HCT116 (cell line): ENCODE results near the gene SMIM8. TPM values are rescaled to one million over a fixed set of nuclear protein-coding genes. Genes with fewer than 3 reads are reported as not detected.

ENCODE experiments used
- ATAC-seq: fragments of 200-7000 bp; cut with Tn5 transposase; 2 replicates; pipeline ENCODE4 v1.9.1; 2020; ENCODE audit warnings: mild to moderate bottlenecking, moderate library complexity
- BruUV-seq: library from RNA; stranded (reverse); fragments of 400-500 nt; replicated peaks from 2 replicates; lab custom pipeline; 2021; lab: Mats Ljungman, UMichigan
- CTCF ChIA-PET: fragments of 300-600 bp; sonication (Branson Sonifier 250); formaldehyde crosslinking; loops from one replicate; lab custom pipeline; 2021; ENCODE audit warnings: antibody characterized with exemption; lab: Charles Lee
- POLR2A ChIA-PET: fragments of 300-600, 350-600 bp; sonication (Branson Sonifier 250); formaldehyde crosslinking; loops from one replicate; lab custom pipeline; 2021; ENCODE audit warnings: antibody characterized with exemption; lab: Charles Lee
- RAD21 ChIA-PET, 2 experiments: fragments of 300-600 bp; sonication (Branson Sonifier 250); formaldehyde crosslinking; loops; one replicate each; lab custom pipeline; 2023; ENCODE audit warnings: low total read pairs in 2 of 2; ENCODE audit not compliant: uncharacterized antibody in 2 of 2, unreplicated experiment in 2 of 2, low non-redundant PET in 1 of 2; lab: Charles Lee
- DNase-seq: peaks from one replicate; pipeline ENCODE4 v3.0.0-alpha.2; 2010; ENCODE audit warnings: low read depth, low spot score
- H2AFZ ChIP-seq: fragments of 200-600 bp; shearing (Covaris generic), sonication (generic); 2 replicates; pipeline ENCODE4 v1.6.1; 2017; ENCODE audit warnings: low read depth, mixed run types, mixed read lengths, antibody characterized with exemption, low read length; ENCODE audit not compliant: poor library complexity, severe bottlenecking
- H3K27ac ChIP-seq: 2 replicates; pipeline ENCODE4 v1.5.1; 2012; ENCODE audit warnings: low read depth, low read length
- H3K27me3 ChIP-seq: fragments of 200-600 bp; sonication (generic); 2 replicates; pipeline ENCODE4 v1.6.1; 2016; ENCODE audit warnings: mixed run types, low read length, mixed read lengths; ENCODE audit not compliant: insufficient read depth
- H3K36me3 ChIP-seq, 2 experiments: fragments of 200-500 bp in 1 of 2; fragments of 200-600 bp in 1 of 2; sonication (Bioruptor generic) in 1 of 2; sonication (generic) in 1 of 2; 2 replicates each; pipeline versions ENCODE4 v1.5.1 to v1.6.1; 2014 to 2016; ENCODE audit warnings: low read length in 2 of 2, inconsistent platforms in 1 of 2, mixed read lengths in 1 of 2, mixed run types in 1 of 2; ENCODE audit not compliant: insufficient read depth in 2 of 2, control insufficient read depth in 1 of 2
- H3K4me1 ChIP-seq, 2 experiments: fragments of 200-600 bp in 1 of 2; sonication (generic) in 1 of 2; 2 replicates each; pipeline versions ENCODE4 v1.5.1 to v1.6.1; 2012 to 2017; ENCODE audit warnings: low read length in 2 of 2, inconsistent platforms in 1 of 2, mild to moderate bottlenecking in 1 of 2, mixed read lengths in 1 of 2, mixed run types in 1 of 2, moderate library complexity in 1 of 2; ENCODE audit not compliant: insufficient read depth in 2 of 2, control insufficient read depth in 1 of 2
- H3K4me2 ChIP-seq: fragments of 200-600 bp; sonication (generic); 2 replicates; pipeline ENCODE4 v1.6.1; 2017; ENCODE audit warnings: mixed run types, low read length, mixed read lengths
- H3K4me3 ChIP-seq, 2 experiments: fragments of 200-600 bp in 1 of 2; sonication (generic) in 1 of 2; replicated peaks in 1 of 2; 2 replicates each; pipeline ENCODE4 v1.5.1; 2011 to 2016; ENCODE audit warnings: low read length in 2 of 2, control low read depth in 1 of 2, low read depth in 1 of 2, mild to moderate bottlenecking in 1 of 2, mixed read lengths in 1 of 2, mixed run types in 1 of 2
- H3K79me2 ChIP-seq: fragments of 200-600 bp; sonication (generic); 2 replicates; pipeline ENCODE4 v1.6.1; 2017; ENCODE audit warnings: mild to moderate bottlenecking, mixed run types, low read length, moderate library complexity, mixed read lengths; ENCODE audit not compliant: insufficient read depth
- H3K9ac ChIP-seq: fragments of 200-600 bp; sonication (generic); 2 replicates; pipeline ENCODE4 v1.6.1; 2016; ENCODE audit warnings: low read length, mixed read lengths
- H3K9me2 ChIP-seq: fragments of 200-600 bp; sonication (generic), shearing (Covaris generic); 2 replicates; pipeline ENCODE4 v1.6.1; 2017; ENCODE audit warnings: mixed run types, mild to moderate bottlenecking, moderate library complexity; ENCODE audit not compliant: insufficient read depth
- H3K9me3 ChIP-seq, 2 experiments: fragments of 200-500 bp in 1 of 2; fragments of 200-600 bp in 1 of 2; sonication (Bioruptor generic) in 1 of 2; sonication (generic) in 1 of 2; 2 replicates each; pipeline ENCODE4 v1.6.1; 2014 to 2017; ENCODE audit warnings: low read length in 2 of 2, mixed read lengths in 2 of 2, inconsistent platforms in 1 of 2, low read depth in 1 of 2, mild to moderate bottlenecking in 1 of 2, mixed run types in 1 of 2, moderate library complexity in 1 of 2; ENCODE audit not compliant: control insufficient read depth in 1 of 2, insufficient read depth in 1 of 2
- H4K20me1 ChIP-seq: fragments of 200-600 bp; sonication (generic), shearing (Covaris generic); 2 replicates; pipeline ENCODE4 v1.6.1; 2017; ENCODE audit warnings: mixed run types, mild to moderate bottlenecking, moderate library complexity; ENCODE audit not compliant: insufficient read depth
- ATF3 ChIP-seq: IDR thresholded peaks from 2 replicates; pipeline ENCODE4 v1.6.1; 2012
- CBX3 ChIP-seq: IDR thresholded peaks from 2 replicates; pipeline ENCODE4 v1.6.1; 2012; ENCODE audit warnings: low read depth
- CEBPB ChIP-seq: IDR thresholded peaks from 2 replicates; pipeline ENCODE4 v1.6.1; 2012; ENCODE audit warnings: low read depth
- EGR1 ChIP-seq: IDR thresholded peaks from 2 replicates; pipeline ENCODE4 v1.6.1; 2012; ENCODE audit warnings: low read depth
- EZH2 ChIP-seq: fragments of 200-600 bp; sonication (generic); IDR thresholded peaks from 2 replicates; pipeline ENCODE4 v1.6.1; 2017; ENCODE audit warnings: antibody characterized with exemption, mixed run types
- FOSL1 ChIP-seq: IDR thresholded peaks from 2 replicates; pipeline ENCODE4 v1.6.1; 2012; ENCODE audit warnings: low read depth
- POLR2AphosphoS5 ChIP-seq: IDR thresholded peaks from 2 replicates; pipeline ENCODE4 v1.6.1; 2011; ENCODE audit warnings: mild to moderate bottlenecking, low read depth, low read length, moderate library complexity
- RAD21 ChIP-seq: IDR thresholded peaks from 2 replicates; pipeline ENCODE4 v1.6.1; 2012; ENCODE audit warnings: low read depth, mild to moderate bottlenecking
- SIN3A ChIP-seq: IDR thresholded peaks from 2 replicates; pipeline ENCODE4 v1.6.1; 2012; ENCODE audit warnings: low read depth
- SRF ChIP-seq: IDR thresholded peaks from 2 replicates; pipeline ENCODE4 v1.6.1; 2012; ENCODE audit warnings: low read depth
- ZNF274 ChIP-seq: fragments of 200-500 bp; sonication (Bioruptor generic); IDR thresholded peaks from 2 replicates; pipeline ENCODE4 v1.6.1; 2014; ENCODE audit warnings: mild to moderate bottlenecking, low read depth, low read length, inconsistent platforms
- intact Hi-C: fragments of 100-400 bp; cut with micrococcal nuclease; formaldehyde crosslinking; loops from 2 replicates; pipeline ENCODE4 v1.10.0; 2022
- total RNA-seq: library from RNA; stranded (reverse); gene quantifications from one replicate; pipeline ENCODE4 v1.2.1, GENCODE V29; 2021; ENCODE audit not compliant: unreplicated experiment

Gene SMIM8
- total RNA-seq, 1 experiment from 2014 or later: 8.0 TPM

DNA sequence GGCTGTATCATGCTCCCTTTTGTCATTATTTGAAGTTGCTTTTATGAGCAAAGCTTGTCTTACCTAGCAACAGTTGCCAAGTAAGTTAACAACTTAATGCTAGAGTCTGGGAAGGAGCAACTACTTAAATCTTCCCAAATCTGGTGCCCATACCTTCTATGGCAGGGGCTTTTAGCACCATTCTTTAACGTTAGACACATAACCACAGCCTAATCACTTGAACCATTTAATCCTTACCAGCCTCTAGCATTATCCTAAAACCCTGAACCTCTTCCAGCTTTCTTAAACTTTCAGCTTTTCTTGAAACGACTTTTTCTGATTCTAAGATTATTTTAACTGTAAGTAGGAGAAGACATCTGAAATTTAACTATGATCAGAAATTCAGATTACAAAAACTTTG is 22.3 kb downstream of the SMIM8 start, which contains the start of gene C6orf163:
TSS of gene C6orf163 (plus strand) at position 83 of the 400 bp plus-strand sequence. CDS start at position 370, 287 bp downstream.
- no peak within 1 kb of the TSS for H3K4me3 ChIP-seq
- no peaks in the 10 kb centered on the region for H3K36me3 ChIP-seq
- H4K20me1 ChIP-seq: no peaks in the 10 kb centered on the region
- no peak within 1 kb of the TSS for H2AFZ ChIP-seq
- ChIA-PET POLR2A (no interaction called here), RAD21 (no interaction called here), CTCF (no interaction called here)
- no peak within 1 kb of the TSS for H3K9ac ChIP-seq
- H3K9me3 ChIP-seq: no peaks in the 10 kb centered on the region
- DNase-seq (no peak), ATAC-seq (no peak)
- H3K27me3 ChIP-seq: no peaks in the 10 kb centered on the region
- TF ChIP-seq SRF (no peak), RAD21 (no peak), POLR2AphosphoS5 (no peak), CEBPB (no peak), FOSL1 (no peak), EGR1 (no peak), CBX3 (no peak), ZNF274 (no peak), ATF3 (no peak), SIN3A (no peak)
- H3K9me2 ChIP-seq: no peaks in the 10 kb centered on the region
- H3K79me2 ChIP-seq: no peaks in the 10 kb centered on the region
- intact Hi-C loops: no loop called here
- no peak within 1 kb of the TSS for H3K27ac ChIP-seq
- H3K4me1 ChIP-seq: no peaks in the 10 kb centered on the region
- H3K4me2 ChIP-seq: no peak within 1 kb of the TSS
- BruUV-seq: no TSS peak

DNA sequence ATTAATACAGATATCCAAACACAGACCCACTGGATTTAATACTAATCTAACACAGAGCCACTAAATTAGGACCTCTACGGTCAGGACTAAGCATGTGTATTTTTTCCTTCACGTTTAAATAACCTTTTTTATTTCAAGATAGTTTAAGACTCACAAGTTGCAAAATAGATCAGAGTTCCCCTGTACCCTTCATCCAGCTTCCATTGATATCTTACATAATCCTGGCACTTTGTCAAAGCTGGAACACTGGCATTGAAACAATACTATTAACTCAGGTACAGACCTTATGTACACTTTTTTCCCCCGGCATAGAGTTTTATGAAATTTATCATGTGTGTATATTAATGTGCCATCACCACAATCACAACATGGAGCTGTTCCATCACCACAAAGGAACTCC is 24.3 kb downstream of the SMIM8 start:
- no peaks in the 10 kb centered on the region for H3K9me2 ChIP-seq
- ChIA-PET RAD21 (no interaction called here), POLR2A (no interaction called here), CTCF (no interaction called here)
- DNase-seq (no peak), ATAC-seq (no peak)
- no peaks in the 10 kb centered on the region for H4K20me1 ChIP-seq
- TF ChIP-seq RAD21 (no peak), EZH2 (no peak)
- BruUV-seq: no TSS peak
- H2AFZ ChIP-seq: no peak overlapping the region
- intact Hi-C loops: no loop called here
- no peak overlapping the region for H3K4me2 ChIP-seq
- H3K27ac ChIP-seq: no peak overlapping the region
- H3K9ac ChIP-seq: no peak overlapping the region
- H3K9me3 ChIP-seq: no peaks in the 10 kb centered on the region
- no peaks in the 10 kb centered on the region for H3K79me2 ChIP-seq
- H3K36me3 ChIP-seq: no peaks in the 10 kb centered on the region
- H3K27me3 ChIP-seq: no peaks in the 10 kb centered on the region
- H3K4me1 ChIP-seq: no peaks in the 10 kb centered on the region
- no peak overlapping the region for H3K4me3 ChIP-seq
